C4-2B (cell line): ENCODE results near the gene NOX1.

Experiments
- CTCF ChIP-seq: fragments of 450-650 bp; conservative IDR thresholded peaks from 2 replicates; pipeline ENCODE4 v1.5.1; 2017; ENCODE audit warnings: mild to moderate bottlenecking
- ZFX ChIP-seq: fragments of 450-650 bp; IDR thresholded peaks from 2 replicates; pipeline ENCODE4 v1.6.1; 2017

GRCh38 chrX:100904433-100904832 is 30.3 kb upstream of the NOX1 start:
- no peak for TF ChIP-seq CTCF
- TF ChIP-seq ZFX, result no peak
